ENCODE data around the gene ALAD. TPM values are rescaled to one million over a fixed set of nuclear protein-coding genes. Genes with fewer than 3 reads are reported as not detected.

The ALAD gene
- polyA plus RNA-seq, 1 donor (not counting 4 experiments of a cell fraction or from before 2014, with no cell fraction given), result 9.3 TPM

DNA sequence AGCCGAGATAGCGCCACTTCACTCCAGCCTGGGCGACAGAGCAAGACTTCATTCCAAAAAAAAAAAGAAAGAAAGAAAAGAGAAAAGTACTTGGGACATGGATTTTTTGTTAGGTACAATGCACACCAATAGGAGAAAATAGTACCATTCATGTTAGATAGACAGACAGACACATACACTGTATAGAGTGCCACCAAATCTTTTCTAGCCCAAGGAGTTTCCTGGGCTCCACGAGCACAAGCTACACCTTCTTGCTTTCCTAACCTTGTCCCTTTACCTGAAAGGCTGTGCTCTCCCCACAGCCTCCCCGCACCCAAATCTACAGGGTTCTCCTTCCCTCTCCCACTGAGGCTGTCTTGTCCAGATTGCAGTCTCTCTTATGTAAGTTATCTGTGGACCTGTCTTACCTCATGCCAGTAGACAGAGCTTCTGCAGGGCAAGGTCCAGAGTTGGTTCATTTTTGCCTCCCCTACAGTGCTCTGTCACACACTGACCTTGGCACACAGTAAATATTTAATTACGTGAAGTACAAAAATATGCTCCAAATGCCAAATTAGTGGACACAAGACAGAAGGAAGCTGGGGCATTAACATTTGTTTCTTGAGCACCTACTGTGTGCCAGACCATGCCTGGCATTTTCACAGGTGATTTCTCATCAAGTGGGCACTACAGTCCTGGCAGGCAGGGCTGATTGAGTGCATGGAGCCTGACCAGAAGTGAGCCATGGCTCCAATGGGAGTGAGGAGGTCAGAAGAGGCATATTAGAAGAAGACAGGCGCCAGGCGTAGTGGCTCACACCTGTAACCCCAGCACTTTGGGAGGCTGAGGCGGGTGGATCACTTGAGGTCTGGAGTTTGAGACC lies 5.9 kb downstream of the ALAD start:
- DNase-seq (ENCODE audit: low read depth, low spot score), result no peak
- Histone ChIP-seq H3K9ac (ENCODE audit: control insufficient read depth, extremely low read depth, insufficient read depth, low read length) (no peak overlapping the region), H3K27ac (ENCODE audit: control insufficient read depth, insufficient read depth, low read length) (no peak overlapping the region), H3K36me3 (ENCODE audit: control insufficient read depth in 2 of 2, extremely low read depth in 1 of 2, insufficient read depth in 2 of 2, low read length in 2 of 2) (peaks cover 3 to 9% of the 10 kb centered on the region in 2 experiments), H2AFZ (ENCODE audit: control insufficient read depth, low read length) (no peak overlapping the region), H3K4me3 (ENCODE audit: control insufficient read depth in 2 of 3, extremely low read depth in 1 of 3, insufficient read depth in 2 of 3, low read depth in 1 of 3, low read length in 3 of 3) (no peak overlapping the region), H3K4me1 (ENCODE audit: control insufficient read depth, extremely low read depth, insufficient read depth, low read length) (peaks cover 17% of the 10 kb centered on the region), H3K4me2 (ENCODE audit: control insufficient read depth, extremely low read depth, insufficient read depth, low read depth, low read length) (no peak overlapping the region), H3K9me3 (ENCODE audit: control insufficient read depth, low read depth, low read length) (no peaks in the 10 kb centered on the region), H3K27me3 (ENCODE audit: control insufficient read depth, extremely low read depth, insufficient read depth, low read length) (no peaks in the 10 kb centered on the region), H3K9me1 (ENCODE audit: control insufficient read depth, extremely low read depth, insufficient read depth, low read length) (no peaks in the 10 kb centered on the region), H4K20me1 (ENCODE audit: control insufficient read depth, extremely low read depth, insufficient read depth, low read length) (no peaks in the 10 kb centered on the region), H3K79me2 (ENCODE audit: control insufficient read depth, insufficient read depth, low read length) (no peaks in the 10 kb centered on the region)
- no peak for TF ChIP-seq EZH2 (IDR thresholded peaks at IDR 0.05; ENCODE audit: low read length)
- dilution Hi-C loops (cut with MboI; ENCODE audit: extremely low pct_ligation_motif_present, low sequenced_read_pairs), result no loop called here
- FAIRE-seq, result no peak

DNA sequence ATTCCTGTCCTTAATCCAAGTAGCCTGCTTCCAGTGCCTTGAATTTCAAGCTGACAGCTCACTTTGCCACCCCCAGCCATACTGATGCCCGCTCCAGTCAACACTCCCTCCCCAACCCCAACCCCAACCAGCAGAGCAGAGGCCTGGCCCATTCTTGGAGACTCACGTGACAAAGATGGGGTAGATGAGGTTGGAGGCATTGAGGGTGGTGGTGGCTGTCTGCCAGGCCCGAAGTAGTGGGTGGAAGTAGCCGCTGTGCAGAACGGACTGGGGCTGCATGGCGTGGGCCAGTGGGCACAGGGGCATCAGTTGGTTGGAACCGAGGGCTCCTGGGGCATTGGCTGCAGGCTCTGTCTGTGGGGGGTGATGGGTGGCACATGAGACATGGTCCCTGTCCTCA lies 7.8 kb downstream of the ALAD start:
- no peaks in the 10 kb centered on the region for H3K9me3 ChIP-seq (ENCODE audit: control insufficient read depth, low read depth, low read length)
- dilution Hi-C loops (cut with MboI; ENCODE audit: extremely low pct_ligation_motif_present, low sequenced_read_pairs), result no loop called here
- H2AFZ ChIP-seq (ENCODE audit: control insufficient read depth, low read length), result no peak overlapping the region
- H3K79me2 ChIP-seq (ENCODE audit: control insufficient read depth, insufficient read depth, low read length), result no peaks in the 10 kb centered on the region
- H3K36me3 ChIP-seq (ENCODE audit: control insufficient read depth in 2 of 2, extremely low read depth in 1 of 2, insufficient read depth in 2 of 2, low read length in 2 of 2), result peaks cover 3 to 16% of the 10 kb centered on the region in 2 experiments
- H4K20me1 ChIP-seq (ENCODE audit: control insufficient read depth, extremely low read depth, insufficient read depth, low read length), result no peaks in the 10 kb centered on the region
- H3K9ac ChIP-seq (ENCODE audit: control insufficient read depth, extremely low read depth, insufficient read depth, low read length), result no peak overlapping the region
- H3K4me2 ChIP-seq (ENCODE audit: control insufficient read depth, extremely low read depth, insufficient read depth, low read depth, low read length), result no peak overlapping the region
- H3K27ac ChIP-seq (ENCODE audit: control insufficient read depth, insufficient read depth, low read length), result no peak overlapping the region
- DNase-seq (ENCODE audit: low read depth, low spot score), result no peak
- H3K4me1 ChIP-seq (ENCODE audit: control insufficient read depth, extremely low read depth, insufficient read depth, low read length), result peaks cover 6% of the 10 kb centered on the region
- TF ChIP-seq, protein P1, sequence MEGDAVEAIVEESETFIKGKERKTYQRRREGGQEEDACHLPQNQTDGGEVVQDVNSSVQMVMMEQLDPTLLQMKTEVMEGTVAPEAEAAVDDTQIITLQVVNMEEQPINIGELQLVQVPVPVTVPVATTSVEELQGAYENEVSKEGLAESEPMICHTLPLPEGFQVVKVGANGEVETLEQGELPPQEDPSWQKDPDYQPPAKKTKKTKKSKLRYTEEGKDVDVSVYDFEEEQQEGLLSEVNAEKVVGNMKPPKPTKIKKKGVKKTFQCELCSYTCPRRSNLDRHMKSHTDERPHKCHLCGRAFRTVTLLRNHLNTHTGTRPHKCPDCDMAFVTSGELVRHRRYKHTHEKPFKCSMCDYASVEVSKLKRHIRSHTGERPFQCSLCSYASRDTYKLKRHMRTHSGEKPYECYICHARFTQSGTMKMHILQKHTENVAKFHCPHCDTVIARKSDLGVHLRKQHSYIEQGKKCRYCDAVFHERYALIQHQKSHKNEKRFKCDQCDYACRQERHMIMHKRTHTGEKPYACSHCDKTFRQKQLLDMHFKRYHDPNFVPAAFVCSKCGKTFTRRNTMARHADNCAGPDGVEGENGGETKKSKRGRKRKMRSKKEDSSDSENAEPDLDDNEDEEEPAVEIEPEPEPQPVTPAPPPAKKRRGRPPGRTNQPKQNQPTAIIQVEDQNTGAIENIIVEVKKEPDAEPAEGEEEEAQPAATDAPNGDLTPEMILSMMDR (optimal IDR thresholded peaks at IDR 0.05 in 1 of 3, IDR thresholded peaks at IDR 0.05 in 1 of 3, conservative IDR thresholded peaks at IDR 0.05 in 1 of 3; ENCODE audit: extremely low read depth in 1 of 3, insufficient read depth in 2 of 3, low read length in 3 of 3), result no peak
- no peak for TF ChIP-seq EZH2 (IDR thresholded peaks at IDR 0.05; ENCODE audit: low read length)
- H3K27me3 ChIP-seq (ENCODE audit: control insufficient read depth, extremely low read depth, insufficient read depth, low read length), result no peaks in the 10 kb centered on the region
- FAIRE-seq, result no peak
- H3K9me1 ChIP-seq (ENCODE audit: control insufficient read depth, extremely low read depth, insufficient read depth, low read length), result no peaks in the 10 kb centered on the region
- no peak overlapping the region for H3K4me3 ChIP-seq (ENCODE audit: control insufficient read depth in 2 of 3, extremely low read depth in 1 of 3, insufficient read depth in 2 of 3, low read depth in 1 of 3, low read length in 3 of 3)
